Nephron (organoid): ENCODE data around the gene GLIS1.

Experiments used
- H3K27ac Mint-ChIP-seq, 3 experiments: 2 replicates each; pipeline ENCODE4 v1.8.0; 2020; ENCODE audit warnings: mixed read lengths in 3 of 3, mild to moderate bottlenecking in 2 of 3, moderate library complexity in 1 of 3
- H3K27me3 Mint-ChIP-seq: 2 replicates; pipeline ENCODE4 v1.8.0; 2021; ENCODE audit warnings: low read depth, mild to moderate bottlenecking, moderate library complexity, mixed read lengths
- H3K36me3 Mint-ChIP-seq: 2 replicates; pipeline ENCODE4 v1.8.0; 2020; ENCODE audit warnings: low read depth, mixed read lengths
- H3K4me1 Mint-ChIP-seq: 2 replicates; pipeline ENCODE4 v1.8.0; 2020; ENCODE audit warnings: mixed read lengths
- H3K4me3 Mint-ChIP-seq, 3 experiments: 2 replicates each; pipeline ENCODE4 v1.8.0; 2020; ENCODE audit warnings: mild to moderate bottlenecking in 3 of 3, mixed read lengths in 3 of 3, moderate library complexity in 2 of 3
- H3K9me3 Mint-ChIP-seq: 2 replicates; pipeline ENCODE4 v1.8.0; 2020; ENCODE audit warnings: mixed read lengths
- TF ChIP-seq, protein P1 (sequence below), 3 experiments: fragments of 200-600 bp; sonication (generic); IDR thresholded peaks; one replicate each; pipeline ENCODE4 v1.5.0; 2021; ENCODE audit warnings: antibody characterized with exemption in 3 of 3; ENCODE audit not compliant: unreplicated experiment in 3 of 3

The GLIS1 gene

GRCh38 chr1:53576381-53576801 lies 162.6 kb downstream of the GLIS1 start:
- peak overlapping the region; percentile 60 to 82 (median 75) for H3K27ac Mint-ChIP-seq
- peaks cover 14% of the 10 kb centered on the region for H3K27me3 Mint-ChIP-seq

GRCh38 chr1:53575955-53576320 lies 163.0 kb downstream of the GLIS1 start:
- H3K27ac Mint-ChIP-seq = peak overlapping the region; percentile 60 to 82 (median 75)
- TF ChIP-seq, protein P1, sequence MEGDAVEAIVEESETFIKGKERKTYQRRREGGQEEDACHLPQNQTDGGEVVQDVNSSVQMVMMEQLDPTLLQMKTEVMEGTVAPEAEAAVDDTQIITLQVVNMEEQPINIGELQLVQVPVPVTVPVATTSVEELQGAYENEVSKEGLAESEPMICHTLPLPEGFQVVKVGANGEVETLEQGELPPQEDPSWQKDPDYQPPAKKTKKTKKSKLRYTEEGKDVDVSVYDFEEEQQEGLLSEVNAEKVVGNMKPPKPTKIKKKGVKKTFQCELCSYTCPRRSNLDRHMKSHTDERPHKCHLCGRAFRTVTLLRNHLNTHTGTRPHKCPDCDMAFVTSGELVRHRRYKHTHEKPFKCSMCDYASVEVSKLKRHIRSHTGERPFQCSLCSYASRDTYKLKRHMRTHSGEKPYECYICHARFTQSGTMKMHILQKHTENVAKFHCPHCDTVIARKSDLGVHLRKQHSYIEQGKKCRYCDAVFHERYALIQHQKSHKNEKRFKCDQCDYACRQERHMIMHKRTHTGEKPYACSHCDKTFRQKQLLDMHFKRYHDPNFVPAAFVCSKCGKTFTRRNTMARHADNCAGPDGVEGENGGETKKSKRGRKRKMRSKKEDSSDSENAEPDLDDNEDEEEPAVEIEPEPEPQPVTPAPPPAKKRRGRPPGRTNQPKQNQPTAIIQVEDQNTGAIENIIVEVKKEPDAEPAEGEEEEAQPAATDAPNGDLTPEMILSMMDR (IDR thresholded peaks at IDR 0.05; ENCODE audit: unreplicated experiment in 3 of 3) = no peak
- peaks cover 15% of the 10 kb centered on the region for H3K27me3 Mint-ChIP-seq
- no peaks in the 10 kb centered on the region for H3K9me3 Mint-ChIP-seq
- H3K4me1 Mint-ChIP-seq = peaks cover 53% of the 10 kb centered on the region
- H3K4me3 Mint-ChIP-seq = peak overlapping the region in 1 of 3 experiments; percentile 24
- H3K36me3 Mint-ChIP-seq = no peaks in the 10 kb centered on the region

More at GRCh38 chr1:53576381-53576801, 162.6 kb downstream of the GLIS1 start:
- Mint-ChIP-seq H3K4me3 (peak overlapping the region in 1 of 3 experiments; percentile 24), H3K36me3 (no peaks in the 10 kb centered on the region), H3K9me3 (no peaks in the 10 kb centered on the region), H3K4me1 (peaks cover 57% of the 10 kb centered on the region)
- TF ChIP-seq, protein P1 (IDR thresholded peaks at IDR 0.05; ENCODE audit: unreplicated experiment in 3 of 3) = no peak

DNA sequence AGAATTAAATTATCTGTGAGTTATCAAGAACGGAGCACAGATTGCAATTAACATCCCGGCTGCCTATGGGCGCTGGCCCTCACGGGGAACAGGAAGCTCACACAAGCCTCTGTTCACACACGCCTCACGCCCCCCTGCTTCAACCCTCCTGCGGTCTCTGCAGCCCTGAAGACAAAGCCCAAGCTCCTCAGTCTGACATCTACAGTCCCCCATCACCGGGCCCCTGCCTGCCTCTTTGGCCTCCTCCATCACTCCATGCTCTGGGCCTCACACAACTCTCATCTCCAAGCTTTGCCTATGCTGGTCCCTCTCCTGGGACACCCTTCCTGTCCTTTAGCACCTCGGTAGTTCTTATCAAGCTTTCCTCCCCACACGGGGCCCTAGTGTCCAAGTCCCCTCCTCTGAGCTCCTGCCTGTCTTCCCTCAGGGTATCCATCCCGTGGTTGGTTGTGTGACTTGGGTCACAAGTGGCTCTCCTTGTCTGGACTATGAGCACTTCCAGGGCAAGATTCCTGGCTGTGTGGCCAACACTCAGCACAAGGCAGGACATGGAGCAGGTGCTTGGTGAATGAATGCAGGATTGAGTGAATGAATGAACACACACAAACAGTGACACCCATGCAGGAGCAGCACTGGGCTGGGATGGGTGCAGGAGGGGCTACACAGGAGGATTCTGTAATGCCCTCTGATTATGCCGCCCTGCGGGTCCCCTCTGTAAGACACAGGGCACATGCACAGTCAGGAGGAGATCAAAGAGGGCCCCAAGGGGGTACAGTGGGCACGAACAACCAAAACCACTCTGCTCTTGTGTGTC lies 163.6 kb downstream of the GLIS1 start:
- H3K9me3 Mint-ChIP-seq = no peaks in the 10 kb centered on the region
- H3K4me3 Mint-ChIP-seq = no peak overlapping the region
- peak overlapping the region in 2 of 3 experiments; percentile 69 to 75 for H3K27ac Mint-ChIP-seq
- H3K36me3 Mint-ChIP-seq = no peaks in the 10 kb centered on the region
- peaks cover 20% of the 10 kb centered on the region for H3K27me3 Mint-ChIP-seq
- H3K4me1 Mint-ChIP-seq = peaks cover 49% of the 10 kb centered on the region
- TF ChIP-seq, protein P1 (IDR thresholded peaks at IDR 0.05; ENCODE audit: unreplicated experiment in 3 of 3) = no peak

- Mint-ChIP-seq H3K36me3 (no peaks in the 10 kb centered on the region), H3K4me3 (no peak overlapping the region)
Observed at GRCh38 chr1:53574621-53575020, 164.3 kb downstream of the GLIS1 start.

DNA sequence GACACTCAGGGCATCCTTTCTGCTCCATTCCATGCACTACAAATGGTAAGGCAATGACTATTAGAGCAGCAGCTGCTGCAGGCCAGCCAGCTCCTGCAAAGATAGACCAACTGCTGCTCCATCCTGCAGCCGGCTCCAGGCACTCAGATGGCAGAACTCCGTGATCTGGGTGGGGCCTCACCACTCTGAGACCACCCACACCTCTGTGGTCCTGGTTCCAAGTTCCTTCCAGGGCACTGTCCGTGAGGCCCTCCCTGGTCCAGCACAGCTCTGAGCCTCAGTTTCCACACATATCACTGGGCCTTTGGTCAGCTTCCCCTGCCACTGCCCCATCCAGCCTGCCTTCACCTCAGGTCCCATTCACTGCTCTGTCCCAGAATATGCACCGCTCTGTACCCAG lies 165.0 kb downstream of the GLIS1 start:
- Mint-ChIP-seq H3K27me3 (peaks cover 16% of the 10 kb centered on the region), H3K36me3 (no peaks in the 10 kb centered on the region), H3K4me3 (no peak overlapping the region), H3K4me1 (peaks cover 49% of the 10 kb centered on the region), H3K9me3 (no peaks in the 10 kb centered on the region), H3K27ac (peak overlapping the region in 1 of 3 experiments; percentile 65)
- TF ChIP-seq, protein P1 (IDR thresholded peaks at IDR 0.05; ENCODE audit: unreplicated experiment in 3 of 3) = no peak

More at GRCh38 chr1:53574621-53575020, 164.3 kb downstream of the GLIS1 start:
- H3K9me3 Mint-ChIP-seq = no peaks in the 10 kb centered on the region
- TF ChIP-seq, protein P1 (IDR thresholded peaks at IDR 0.05; ENCODE audit: unreplicated experiment in 3 of 3) = no peak
- H3K4me1 Mint-ChIP-seq = peaks cover 49% of the 10 kb centered on the region
- peaks cover 19% of the 10 kb centered on the region for H3K27me3 Mint-ChIP-seq
- peak overlapping the region in 2 of 3 experiments; percentile 69 to 75 for H3K27ac Mint-ChIP-seq
